ENCODE data around the gene TNNT2. TPM values are rescaled to one million over a fixed set of nuclear protein-coding genes. Genes with fewer than 3 reads are reported as not detected.
A peak's percentile ranks its signal among the peaks of the same experiment; 100 is the strongest.

TNNT2 gene
- total RNA-seq, 1 experiment from 2014 or later, result not detected

DNA sequence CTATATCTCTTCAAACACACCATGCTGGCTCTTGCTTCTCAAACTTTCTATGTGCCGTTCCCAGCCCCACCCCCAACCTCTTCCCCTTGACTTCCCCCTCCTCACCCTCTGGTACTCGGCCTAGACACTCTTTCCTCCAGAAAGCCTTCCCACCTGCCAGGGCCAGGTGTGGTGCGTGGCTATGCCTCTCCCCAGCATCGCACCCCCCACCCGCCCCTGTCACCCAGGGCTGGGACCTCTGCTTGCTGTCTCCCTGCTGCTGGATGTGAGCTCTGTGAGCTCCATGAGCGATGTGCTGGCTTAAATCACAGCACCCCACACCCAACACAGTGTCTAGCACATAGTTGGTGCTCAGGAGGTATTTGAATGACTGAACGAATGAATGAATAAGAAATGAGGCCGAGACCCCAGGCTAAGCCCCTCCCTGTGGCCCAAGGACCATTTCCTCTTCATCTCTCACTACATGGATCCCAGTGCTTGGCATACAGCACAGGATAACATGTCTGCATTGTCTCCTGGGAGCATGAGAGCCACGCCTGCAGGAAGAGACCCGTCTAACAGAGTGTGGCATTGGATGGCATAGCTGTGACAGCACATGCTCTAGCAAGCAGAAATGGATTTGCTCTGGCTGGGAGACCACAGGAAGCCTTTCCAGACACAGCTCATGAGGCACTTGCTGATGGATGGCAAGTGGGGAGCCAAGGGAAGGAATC, 19.7 kb downstream of the TNNT2 start:
- no peak for DNase-seq (ENCODE audit: low read depth)

DNA sequence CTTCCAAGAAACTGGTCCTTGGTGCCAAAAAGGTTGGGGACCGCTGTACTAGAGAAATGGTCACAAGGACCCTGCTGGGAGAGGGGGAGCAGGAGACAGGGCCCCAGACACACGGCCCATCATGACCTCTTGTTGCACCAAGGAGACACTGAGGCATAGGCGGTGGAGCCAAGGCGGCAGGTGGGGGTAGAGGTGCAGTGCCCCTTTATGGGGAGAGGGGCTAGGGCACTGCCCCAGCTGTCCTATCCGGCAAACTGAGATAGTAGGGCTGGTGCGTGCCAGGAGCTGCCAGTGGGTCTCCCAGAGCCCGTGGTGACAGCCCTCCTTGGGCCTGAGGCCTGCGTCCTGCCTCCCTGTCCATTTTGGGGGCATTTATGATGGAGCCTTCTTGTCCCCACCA, 20.3 kb downstream of the TNNT2 start:
- no peak for DNase-seq (ENCODE audit: low read depth)

DNA sequence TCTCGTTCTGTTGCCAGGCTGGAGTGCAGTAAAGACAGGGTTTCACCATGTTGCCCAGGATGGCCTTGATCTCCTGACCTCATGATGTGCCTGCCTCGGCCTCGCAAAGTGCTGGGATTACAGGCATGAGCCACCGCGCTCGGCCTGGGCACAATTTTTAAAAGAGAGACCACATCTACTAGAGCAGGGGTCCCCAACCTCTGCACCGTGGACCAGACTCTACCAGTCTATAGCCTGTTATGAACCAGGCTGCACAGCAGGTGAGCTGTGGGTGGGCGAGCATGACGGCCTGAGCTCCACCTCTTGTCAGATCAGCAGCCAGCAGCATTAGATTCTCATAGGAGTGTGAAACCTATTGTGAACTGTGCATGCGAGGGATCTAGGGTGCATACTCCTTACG, 20.8 kb downstream of the TNNT2 start:
- DNase-seq (ENCODE audit: low read depth), result no peak

DNA sequence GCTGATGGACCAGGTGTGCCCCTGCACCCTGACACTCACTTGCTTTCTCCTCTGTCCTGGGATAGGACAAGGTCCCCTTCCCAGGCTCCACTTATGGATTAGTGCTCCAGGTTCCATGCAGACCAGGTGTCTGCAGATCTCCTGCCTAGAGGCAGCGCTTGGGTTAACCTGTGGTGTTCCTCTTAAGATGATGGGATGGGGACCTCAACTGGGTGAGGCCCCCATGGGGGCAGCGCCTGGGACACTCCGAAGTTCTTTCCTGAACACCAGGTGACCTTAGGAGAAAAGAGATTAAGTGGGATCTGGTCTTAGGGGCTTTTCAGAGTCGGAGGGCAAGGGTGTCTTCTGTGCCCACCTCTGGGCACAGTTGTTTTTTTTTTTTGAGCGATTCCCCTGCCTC, 21.2 kb downstream of the TNNT2 start:
- no peak for DNase-seq (ENCODE audit: low read depth)

DNA sequence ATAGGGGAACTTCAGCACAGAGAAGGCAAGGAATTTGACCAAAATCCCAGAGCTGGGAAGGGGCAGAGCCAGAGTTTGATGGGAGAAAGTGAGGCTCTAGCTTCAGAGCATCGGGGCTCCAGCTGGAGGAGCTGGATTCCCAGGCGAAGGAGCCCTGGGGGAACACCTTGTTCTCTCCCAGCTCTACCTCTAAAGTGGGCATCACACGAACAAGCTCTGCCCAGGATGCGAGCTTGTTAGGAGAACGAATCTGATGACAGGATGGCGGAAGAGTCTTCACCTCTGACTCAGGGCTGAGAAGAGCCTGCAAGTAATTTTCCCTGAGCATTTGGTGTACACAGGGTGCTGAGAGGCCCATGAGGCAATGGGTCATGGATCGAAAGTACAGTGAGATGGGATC, 22.0 kb downstream of the TNNT2 start:
- DNase-seq (ENCODE audit: low read depth), result no peak

DNA sequence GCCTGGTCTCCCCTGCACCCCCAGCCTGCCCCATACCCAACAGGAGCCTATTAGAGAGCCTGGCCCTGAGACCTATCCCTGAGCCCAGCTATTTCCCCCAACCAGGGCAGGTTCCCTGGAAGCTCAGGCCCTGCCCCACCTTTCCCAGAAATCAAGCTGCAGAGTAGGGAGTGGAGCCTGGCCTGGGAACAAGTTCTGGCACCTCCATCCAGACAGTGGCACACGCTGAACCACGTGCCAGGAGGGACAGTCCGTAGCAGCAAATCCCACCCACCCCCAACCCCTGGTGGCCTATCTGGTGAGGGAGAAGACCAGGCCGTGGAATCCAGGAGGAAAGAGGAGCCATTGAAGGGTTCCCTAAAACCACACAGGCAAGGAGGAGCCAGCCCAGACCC, 22.6 kb downstream of the TNNT2 start:
- no peak for DNase-seq (ENCODE audit: low read depth)

DNA sequence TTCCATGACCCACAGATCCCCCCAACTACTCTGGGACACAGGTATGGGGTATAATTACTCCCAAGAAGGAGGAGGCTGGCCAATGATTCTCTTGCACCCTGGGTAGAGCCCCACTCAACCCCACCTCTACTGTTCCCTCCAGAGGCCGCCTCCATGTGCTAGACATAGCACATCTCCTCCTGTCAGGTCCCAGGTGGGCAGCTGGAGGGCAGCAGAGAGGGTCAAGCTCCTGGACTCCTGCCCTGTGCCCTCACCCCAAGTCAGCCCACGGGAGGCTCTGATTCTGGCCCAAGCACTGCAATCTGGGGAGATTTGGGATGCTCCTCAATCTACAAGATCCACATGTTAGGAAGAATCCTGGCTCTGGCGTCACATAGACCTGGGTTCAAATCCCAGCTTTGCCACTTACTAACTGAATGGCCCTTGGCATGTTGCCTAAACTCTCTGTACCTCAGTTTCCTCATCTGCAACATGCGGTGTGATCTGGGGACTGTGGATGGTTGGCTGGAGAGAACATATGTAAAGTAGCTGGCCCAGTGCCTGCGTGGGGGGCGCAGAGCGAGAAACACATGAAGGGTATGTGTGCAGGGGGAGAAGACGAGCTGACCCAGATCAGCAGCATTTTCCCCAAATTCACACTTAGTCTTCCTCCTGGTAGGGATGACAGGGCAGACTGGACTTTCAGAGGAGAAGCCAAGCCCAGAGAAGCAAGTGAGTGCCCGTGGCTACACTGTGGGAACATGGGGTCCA, 23.2 kb downstream of the TNNT2 start:
- no peak for DNase-seq (ENCODE audit: low read depth)

DNA sequence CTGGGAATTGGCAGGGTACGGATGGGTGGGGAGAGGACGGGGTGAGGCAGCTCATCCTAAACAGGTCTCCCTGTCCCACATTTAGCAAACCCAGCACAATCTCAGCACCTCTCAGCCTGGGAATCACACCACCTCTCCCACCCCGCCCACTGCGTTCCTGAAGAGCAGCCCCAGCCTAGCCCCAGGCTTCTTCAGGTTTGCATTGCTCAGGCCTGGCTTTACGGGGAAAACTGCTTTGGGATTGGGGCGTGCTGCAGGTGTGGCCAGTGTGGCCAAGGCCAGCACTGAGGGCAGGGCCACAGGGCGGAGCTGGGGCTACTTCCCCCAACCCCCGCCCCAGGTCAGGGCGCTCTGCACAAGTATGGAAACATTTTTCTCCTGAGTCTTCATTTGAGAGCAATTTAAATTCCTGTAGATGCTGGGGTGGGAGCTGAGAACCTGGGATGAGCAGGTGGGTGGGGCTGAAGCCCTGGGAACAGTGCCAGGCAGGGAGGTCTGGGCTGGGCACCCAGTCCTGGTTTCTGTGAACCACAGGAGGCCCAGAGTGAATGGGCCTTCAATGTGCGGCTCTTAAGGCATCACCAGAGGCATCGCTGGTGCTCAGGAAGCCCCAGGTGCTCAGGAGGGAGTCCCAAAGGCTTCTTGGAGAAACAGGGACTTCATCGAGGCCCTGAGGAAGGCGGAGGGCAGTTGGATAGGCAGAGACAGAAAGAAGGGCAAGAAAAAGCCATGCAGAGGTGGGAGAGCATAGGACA, 24.1 kb downstream of the TNNT2 start:
- no peak for DNase-seq (ENCODE audit: low read depth)

DNA sequence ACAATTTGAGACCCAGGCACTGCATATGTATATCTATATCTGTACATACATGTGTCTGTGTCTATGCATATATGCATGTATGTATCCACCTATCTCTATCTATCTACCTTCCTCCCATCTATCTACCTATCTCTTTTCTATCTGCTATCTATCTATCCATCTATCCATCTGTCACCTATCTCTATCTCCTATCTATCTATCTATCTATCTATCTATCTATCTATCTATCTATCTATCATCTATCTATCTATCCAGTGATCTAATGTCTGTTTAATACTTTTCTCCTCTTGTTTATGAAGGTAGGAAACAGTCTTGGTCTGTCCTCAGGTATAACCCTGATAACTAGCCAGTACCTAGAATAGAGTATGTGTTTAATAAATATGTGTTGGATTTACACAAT, 25.9 kb downstream of the TNNT2 start:
- DNase-seq (ENCODE audit: low read depth), result no peak

DNA sequence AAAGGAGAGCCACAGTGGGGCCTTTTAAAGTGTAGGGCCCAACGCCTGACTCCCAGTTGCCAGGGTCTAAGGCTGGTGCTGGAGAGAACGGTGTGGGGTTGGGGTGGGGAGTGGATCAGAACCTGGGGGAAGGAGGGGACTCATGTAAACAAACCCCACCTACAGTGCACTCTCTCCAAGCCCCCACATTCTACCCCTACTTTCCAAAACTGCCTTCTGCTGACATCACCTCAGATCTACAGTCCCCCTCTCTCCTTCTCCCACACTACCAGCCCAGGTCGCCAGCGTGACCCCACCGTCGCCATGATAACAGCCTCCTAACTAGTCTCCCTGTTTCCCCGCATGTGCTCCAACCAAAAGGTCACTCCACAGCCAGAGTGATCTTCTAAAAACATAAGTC, 26.6 kb downstream of the TNNT2 start:
- no peak for DNase-seq (ENCODE audit: low read depth)

DNA sequence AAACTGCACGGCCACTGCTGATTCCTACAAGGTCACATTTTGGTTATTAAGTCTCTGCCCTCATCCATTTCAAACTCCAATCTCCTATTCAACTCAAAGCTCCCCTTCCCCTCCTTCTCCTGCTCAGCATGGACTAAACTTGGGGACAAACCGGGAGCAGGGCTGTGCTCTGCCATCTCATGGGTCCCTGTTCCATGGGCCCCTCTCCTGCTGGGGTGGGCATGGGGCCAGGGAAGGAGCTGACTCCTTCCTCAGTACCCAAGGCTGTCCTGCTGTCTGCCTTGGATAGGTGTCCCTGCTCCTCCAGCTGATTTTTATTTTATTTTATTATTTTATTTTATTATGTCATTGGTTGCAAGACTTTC, 27.1 kb downstream of the TNNT2 start:
- DNase-seq (ENCODE audit: low read depth), result no peak

DNA sequence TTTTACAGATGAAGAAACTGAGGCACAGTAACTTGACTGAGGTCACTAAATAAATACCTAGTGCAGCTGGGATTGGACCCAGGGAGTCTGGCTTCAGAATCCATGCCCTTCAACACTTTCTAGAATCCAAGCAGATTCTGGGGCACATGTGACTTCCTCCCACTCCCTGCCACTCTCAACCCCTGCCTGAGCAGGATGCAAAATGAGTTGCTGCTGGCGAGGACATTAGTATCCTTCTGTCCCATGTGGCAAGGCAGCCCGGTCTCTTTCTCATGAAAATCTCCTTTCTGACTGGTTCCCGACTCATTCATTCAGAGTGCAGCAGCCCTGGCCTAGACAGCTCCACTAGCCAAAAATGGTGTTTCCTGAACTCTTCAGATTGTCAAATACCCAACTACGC, 28.4 kb downstream of the TNNT2 start:
- DNase-seq (ENCODE audit: low read depth), result no peak

DNA sequence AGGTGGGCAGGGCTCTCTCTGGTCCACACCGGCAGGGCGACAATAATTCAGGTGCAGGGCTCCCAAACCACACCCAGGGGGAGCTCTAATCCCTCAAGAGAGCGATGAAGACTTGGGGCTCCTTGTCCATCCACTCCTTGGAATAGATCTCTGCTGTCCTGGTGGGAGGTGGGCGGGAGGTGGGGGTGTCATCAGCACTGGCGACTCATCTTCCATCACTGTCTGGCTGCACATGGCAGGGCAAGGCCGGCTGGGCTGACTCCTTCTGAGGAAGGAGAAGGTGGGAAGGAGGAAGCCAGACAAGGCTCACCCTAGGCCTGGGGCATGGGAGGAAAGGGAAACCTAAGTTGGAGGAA, 29.3 kb downstream of the TNNT2 start:
- DNase-seq (ENCODE audit: low read depth), result peak; percentile 52

DNA sequence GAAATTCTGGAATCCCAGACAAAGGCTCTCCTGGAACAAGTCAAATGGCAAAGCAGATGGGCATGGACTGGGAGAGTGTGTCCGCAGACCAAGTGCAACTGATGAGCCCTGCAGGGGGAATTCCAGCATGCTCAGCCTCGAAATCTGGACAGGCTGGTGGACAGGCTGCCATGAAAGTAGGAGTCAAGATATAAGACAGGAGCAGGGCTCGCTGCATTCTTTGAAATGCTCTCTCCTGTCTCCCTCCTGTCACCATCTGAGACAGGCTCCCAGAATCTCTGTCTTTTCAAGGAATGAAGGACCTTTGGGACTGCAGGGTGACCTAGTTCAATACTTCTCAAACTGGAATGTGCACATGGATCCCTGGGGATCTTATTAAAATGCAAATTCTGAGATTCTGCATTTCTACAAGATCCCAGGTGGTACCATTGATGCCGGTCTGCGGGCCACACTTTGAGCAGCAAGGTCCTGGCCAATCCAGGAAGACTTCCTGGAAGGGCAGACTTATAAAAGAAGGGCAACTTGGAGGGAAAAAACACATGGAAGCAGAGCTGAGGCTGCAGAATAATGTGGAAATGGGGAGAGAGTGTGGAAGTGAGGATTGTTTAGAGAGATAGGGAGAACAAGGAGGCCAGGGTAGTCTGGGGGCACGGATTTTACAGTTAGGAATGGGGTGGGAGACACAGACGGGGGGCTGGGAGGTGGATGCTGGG, 29.8 kb downstream of the TNNT2 start:
- DNase-seq (ENCODE audit: low read depth), result no peak

DNA sequence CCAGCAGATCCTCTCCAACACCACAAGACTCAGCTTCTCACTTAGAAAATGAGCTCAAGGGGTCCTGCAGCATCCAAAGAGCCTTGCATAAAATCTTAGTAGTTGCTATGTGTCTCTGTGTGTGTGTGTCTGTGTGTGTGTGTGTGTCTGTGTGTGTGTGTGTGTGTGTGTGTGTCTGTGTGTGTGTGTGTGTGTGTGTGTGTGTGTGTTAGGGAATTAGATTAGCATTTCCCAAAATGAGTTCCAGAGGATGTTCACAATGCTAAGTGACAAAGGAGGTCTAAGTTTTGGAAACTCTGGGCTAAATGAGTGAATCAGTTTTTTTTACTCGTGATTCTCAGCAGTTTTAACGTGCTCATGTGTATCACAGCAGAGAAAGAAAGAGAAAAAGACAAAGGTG, 30.5 kb downstream of the TNNT2 start:
- no peak for DNase-seq (ENCODE audit: low read depth)

DNA sequence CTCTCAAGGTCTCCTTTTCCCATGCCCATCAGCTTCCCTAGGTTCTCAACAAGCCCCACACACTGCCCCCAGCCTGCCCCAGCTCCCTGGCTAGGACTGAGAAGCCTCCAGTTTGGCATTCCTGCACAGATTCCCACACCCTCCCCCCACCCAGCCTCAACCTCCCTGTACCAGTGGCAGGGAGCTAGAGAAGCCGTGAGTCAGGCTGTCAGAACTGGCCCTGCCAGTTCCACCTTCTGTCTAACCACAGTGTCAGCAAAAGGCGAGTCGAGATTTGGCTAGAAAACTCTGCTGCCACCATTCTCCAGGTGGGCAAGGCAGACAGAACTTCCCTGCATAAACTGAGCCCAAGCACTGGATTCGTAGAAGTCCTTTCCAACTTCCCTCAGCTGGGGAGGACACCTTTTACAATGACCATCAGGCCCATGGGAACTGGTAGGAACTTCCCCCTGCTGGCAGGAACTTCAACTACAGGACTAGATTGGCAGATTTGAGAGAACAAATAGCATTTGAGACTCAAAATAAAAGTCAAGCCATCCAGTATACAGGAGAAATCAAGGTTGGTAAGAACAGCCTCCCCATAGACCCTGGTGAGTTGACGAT, 31.0 kb downstream of the TNNT2 start:
- peak; percentile 42 for DNase-seq (ENCODE audit: low read depth)

DNA sequence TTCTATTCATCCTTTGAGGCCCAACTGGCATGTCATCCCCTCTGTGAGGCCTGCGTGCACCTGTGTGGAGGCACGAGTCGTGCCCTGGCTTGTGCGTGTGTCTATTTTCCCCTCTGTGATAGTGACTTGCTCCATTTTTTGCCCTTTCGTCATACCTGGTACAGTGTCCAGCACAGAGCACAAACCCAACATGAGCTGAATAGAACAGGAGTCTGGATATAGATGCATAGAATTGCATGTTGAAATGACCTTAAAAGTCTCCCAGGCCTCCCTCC, 32.5 kb downstream of the TNNT2 start:
- no peak for DNase-seq (ENCODE audit: low read depth)

DNA sequence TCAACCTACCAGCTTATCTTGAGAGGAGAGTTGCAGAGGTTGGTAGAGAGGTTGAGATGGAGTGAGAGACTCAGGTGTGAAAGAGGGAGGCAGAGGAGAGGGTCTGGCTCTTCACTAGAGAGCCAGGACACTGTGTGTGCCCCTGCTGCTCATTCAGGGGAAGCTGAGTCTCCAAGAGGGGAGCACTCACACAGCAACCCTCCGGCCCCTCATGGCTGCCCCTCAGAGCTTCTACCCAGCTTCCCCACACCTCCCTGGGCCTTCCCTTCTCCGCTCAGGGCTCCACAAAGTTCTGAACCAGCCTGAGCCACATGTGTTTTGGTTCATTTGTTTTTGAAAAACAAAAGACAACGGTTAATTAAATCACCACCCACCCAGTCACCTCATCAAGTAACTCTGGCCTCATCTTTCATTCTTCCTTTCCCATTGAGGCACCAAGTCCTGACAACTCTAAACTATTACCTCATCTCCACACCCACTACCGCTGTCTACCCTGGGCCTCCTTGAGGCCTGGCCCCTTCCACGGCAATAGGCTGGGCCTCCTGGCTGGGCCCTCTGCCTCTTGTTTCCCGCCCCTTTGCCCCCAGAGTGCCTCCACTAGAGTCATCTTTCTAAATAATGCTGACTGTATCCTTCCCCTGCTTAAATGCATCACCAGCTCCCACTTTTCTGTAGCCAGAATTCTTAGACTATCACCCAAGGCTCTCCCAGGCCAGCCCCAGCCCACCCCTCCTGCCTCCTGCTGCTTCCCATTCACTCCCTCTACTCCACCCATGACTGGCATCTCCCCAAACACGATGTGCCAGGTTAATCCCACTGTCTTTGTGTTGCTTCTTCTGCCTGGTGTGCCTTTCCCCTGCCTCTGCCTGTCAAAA, 33.0 kb downstream of the TNNT2 start:
- DNase-seq (ENCODE audit: low read depth), result no peak

DNA sequence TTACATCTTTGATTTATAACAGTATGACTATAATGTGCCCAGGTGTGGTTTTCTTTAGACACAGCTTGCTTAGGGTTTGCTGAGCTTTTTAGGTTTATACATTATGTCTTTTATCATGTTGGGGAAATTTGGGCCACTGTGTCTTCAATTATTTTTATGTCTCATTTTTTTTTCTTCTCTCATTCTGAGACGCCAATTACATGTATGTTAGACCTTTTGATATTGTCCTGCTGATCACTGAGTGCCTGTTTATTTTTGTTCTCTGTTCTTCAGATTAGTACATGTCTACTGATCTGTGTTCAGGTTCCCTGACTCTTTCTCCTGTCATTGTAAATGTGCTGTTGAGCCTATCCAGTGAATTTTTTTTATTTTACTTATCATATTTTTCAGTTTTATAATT, 36.1 kb downstream of the TNNT2 start:
- DNase-seq (ENCODE audit: low read depth), result no peak

DNA sequence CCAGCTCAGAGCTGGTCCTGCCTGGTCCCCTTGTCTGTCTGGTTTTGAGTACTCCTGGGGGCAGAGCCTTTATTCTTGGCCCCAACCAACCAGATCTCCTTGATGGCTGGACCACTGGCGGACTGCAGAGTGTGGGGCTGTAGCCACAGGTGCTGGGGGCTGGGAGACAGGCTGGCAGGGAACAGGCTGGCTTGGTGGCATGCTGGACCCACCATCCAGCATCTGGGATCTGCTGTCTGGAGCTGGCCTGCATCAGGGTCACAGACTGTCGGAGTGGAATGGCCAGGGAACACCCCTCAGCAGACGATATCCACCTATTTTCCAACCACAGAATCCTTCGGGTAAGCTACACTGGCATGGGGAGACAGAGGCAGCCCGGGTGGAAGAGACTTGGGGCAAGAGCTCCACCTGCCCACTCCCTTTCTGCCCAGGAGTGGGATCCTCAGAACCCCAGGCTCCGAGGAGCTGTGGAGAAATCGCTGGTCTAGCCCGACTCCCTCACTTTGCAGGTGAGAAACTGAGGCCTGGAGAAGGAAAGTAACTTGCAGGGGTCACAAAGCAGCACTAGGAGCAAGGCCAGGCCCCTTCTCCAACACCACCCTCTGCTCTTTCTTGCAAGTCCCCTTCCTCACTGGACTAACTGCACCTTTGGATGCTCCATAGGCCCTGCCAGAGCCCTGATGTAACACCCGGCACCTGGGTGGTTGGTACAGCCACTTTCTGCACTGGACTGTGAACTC, 40.6 kb downstream of the TNNT2 start:
- DNase-seq (ENCODE audit: low read depth), result no peak

All from HT1080 (cell line).